DOHH2 (cell line): Measurements from ENCODE around the gene CPEB1.
A peak's percentile ranks its signal among the peaks of the same experiment; 100 is the strongest.

Source experiments
- H3F3A ChIP-seq: fragments of 200-600 bp; sonication (generic), shearing (Covaris generic); 2 replicates; pipeline ENCODE4 v1.6.0; 2016; ENCODE audit warnings: antibody characterized with exemption, mild to moderate bottlenecking; ENCODE audit not compliant: control insufficient read depth, insufficient read depth
- H3K27ac ChIP-seq: fragments of 200-600 bp; sonication (generic); 2 replicates; pipeline ENCODE4 v1.5.1; 2014; ENCODE audit warnings: low read depth, mild to moderate bottlenecking, low read length, moderate library complexity
- H3K27me3 ChIP-seq: fragments of 200-600 bp; sonication (generic); 2 replicates; pipeline ENCODE4 v1.6.1; 2014; ENCODE audit warnings: mild to moderate bottlenecking, low read length, mixed read lengths; ENCODE audit not compliant: control insufficient read depth
- H3K36me3 ChIP-seq: fragments of 200-600 bp; sonication (generic); 2 replicates; pipeline ENCODE4 v1.6.1; 2014; ENCODE audit warnings: mild to moderate bottlenecking, low read length, moderate library complexity, mixed read lengths; ENCODE audit not compliant: control insufficient read depth
- H3K4me1 ChIP-seq: fragments of 200-600 bp; sonication (generic); 2 replicates; pipeline ENCODE4 v1.6.1; 2014; ENCODE audit warnings: mild to moderate bottlenecking, low read length, mixed read lengths; ENCODE audit not compliant: control insufficient read depth
- H3K4me2 ChIP-seq: fragments of 200-600 bp; sonication (generic); 2 replicates; pipeline ENCODE4 v1.6.0; 2014; ENCODE audit warnings: mild to moderate bottlenecking, low read length, moderate library complexity
- H3K4me3 ChIP-seq: fragments of 200-600 bp; sonication (generic); 2 replicates; pipeline ENCODE4 v1.5.1; 2014; ENCODE audit warnings: mild to moderate bottlenecking, low read length, mixed read lengths
- H3K79me2 ChIP-seq: fragments of 200-600 bp; sonication (generic); 2 replicates; pipeline ENCODE4 v1.6.1; 2014; ENCODE audit warnings: mild to moderate bottlenecking, low read length, mixed read lengths; ENCODE audit not compliant: control insufficient read depth
- H3K9me2 ChIP-seq: fragments of 200-600 bp; sonication (generic); replicated peaks from 2 replicates; pipeline ENCODE4 v1.6.1; 2014; ENCODE audit warnings: mild to moderate bottlenecking, low read length, mixed read lengths; ENCODE audit not compliant: control insufficient read depth
- H3K9me3 ChIP-seq: fragments of 200-600 bp; sonication (generic); 2 replicates; pipeline ENCODE4 v1.6.1; 2014; ENCODE audit warnings: antibody characterized with exemption, low read length, mixed read lengths; ENCODE audit not compliant: control insufficient read depth, insufficient read depth
- H4K20me1 ChIP-seq: fragments of 200-600 bp; sonication (generic); 2 replicates; pipeline ENCODE4 v1.6.0; 2014; ENCODE audit warnings: low read depth, mild to moderate bottlenecking, antibody characterized with exemption, low read length, moderate library complexity; ENCODE audit not compliant: control insufficient read depth, insufficient read depth
- EZH2phosphoT487 ChIP-seq: fragments of 200-600 bp; sonication (generic); IDR thresholded peaks from 2 replicates; pipeline ENCODE4 v1.6.1; 2017; ENCODE audit warnings: borderline replicate concordance, mild to moderate bottlenecking, antibody characterized with exemption, low read length, moderate library complexity, mixed read lengths
- TF ChIP-seq, protein P1 (sequence below): fragments of 200-600 bp; sonication (generic); IDR thresholded peaks from one replicate; pipeline ENCODE4 v1.5.1; 2014; ENCODE audit warnings: antibody characterized with exemption, mild to moderate bottlenecking, low read depth, low read length; ENCODE audit not compliant: poor library complexity, severe bottlenecking

CPEB1 gene

DNA sequence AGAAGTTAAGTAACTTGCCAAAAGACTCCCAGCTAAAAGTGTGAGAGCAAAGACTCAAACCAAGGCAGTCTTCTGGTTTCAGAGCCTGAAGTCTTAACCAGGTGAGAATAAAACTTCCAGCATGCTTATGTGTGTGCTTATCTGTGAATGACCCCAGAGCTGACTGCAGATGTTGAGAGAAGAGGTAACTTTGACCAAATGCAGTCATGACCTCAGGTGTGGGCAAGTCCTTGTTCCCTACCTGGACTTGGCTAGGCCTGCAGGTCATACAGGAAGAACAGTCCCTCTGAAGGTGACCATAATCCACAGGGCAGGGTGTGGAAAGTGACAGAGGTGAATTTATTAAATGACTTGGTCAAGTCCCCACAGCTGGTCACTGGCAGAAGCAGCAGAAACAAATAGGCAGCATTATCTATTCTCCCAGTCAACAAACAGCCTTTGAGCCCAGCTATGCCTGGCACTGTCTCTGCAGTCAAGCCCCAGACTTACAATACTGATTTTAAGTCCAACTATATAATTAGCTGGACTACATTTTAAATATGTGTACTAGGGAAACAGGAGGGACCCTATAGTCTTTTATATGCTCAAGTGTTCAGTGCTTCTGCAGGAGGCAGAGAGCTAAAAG is 3.0 kb upstream of the CPEB1 start:
- Histone ChIP-seq H3K9me3 (no peaks in the 10 kb centered on the region), H3K27me3 (peaks cover 6% of the 10 kb centered on the region; the same call in 1 of the 2 replicates), H4K20me1 (no peaks in the 10 kb centered on the region), H3K4me3 (no peak overlapping the region), H3K9me2 (no peaks in the 10 kb centered on the region), H3K4me1 (no peaks in the 10 kb centered on the region), H3F3A (no peaks in the 10 kb centered on the region), H3K4me2 (no peak overlapping the region), H3K79me2 (no peaks in the 10 kb centered on the region), H3K27ac (no peak overlapping the region), H3K36me3 (no peaks in the 10 kb centered on the region)
- TF ChIP-seq, protein P1, sequence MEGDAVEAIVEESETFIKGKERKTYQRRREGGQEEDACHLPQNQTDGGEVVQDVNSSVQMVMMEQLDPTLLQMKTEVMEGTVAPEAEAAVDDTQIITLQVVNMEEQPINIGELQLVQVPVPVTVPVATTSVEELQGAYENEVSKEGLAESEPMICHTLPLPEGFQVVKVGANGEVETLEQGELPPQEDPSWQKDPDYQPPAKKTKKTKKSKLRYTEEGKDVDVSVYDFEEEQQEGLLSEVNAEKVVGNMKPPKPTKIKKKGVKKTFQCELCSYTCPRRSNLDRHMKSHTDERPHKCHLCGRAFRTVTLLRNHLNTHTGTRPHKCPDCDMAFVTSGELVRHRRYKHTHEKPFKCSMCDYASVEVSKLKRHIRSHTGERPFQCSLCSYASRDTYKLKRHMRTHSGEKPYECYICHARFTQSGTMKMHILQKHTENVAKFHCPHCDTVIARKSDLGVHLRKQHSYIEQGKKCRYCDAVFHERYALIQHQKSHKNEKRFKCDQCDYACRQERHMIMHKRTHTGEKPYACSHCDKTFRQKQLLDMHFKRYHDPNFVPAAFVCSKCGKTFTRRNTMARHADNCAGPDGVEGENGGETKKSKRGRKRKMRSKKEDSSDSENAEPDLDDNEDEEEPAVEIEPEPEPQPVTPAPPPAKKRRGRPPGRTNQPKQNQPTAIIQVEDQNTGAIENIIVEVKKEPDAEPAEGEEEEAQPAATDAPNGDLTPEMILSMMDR: no peak
- TF ChIP-seq EZH2phosphoT487: no peak

DNA sequence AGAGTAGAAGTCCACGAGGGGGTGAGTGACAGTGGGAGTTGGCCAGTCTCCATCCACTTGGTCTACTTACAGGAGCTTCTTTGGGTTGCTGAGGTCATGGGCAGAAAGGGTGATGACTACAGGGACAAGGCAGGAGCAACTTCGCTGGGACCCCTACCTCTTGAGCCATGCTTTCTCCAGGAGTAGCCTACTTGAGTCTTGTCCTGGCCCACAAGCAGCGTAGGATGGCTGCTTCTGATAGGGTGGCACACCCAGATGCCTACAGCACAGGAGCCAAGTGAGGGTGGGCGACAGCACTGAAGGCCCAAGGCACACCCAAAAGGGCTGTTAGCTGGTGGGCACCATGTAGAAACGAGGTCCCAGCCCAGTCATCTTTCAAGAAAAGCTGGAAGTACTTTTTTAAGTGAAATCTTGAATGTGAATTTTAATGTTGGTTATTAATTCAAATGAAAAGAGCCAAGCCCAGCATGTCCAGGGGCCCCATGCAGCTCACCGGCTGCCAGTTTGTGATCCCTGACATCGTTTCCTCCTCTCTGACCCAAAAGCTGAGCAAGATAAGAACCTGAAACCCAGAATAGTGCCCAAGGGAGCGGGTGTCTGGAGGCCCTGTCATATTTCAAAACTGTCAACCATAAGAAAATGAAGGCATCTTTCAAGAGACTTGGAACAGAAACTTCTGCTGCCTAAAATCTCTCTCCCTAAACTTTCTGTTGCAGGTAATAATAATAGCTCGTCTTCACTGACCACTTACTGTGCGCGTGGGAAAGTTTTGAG is 2.2 kb upstream of the CPEB1 start:
- Histone ChIP-seq H3K27me3 (peaks cover 6% of the 10 kb centered on the region; the same call in 1 of the 2 replicates), H3K4me1 (no peaks in the 10 kb centered on the region), H3K79me2 (no peaks in the 10 kb centered on the region), H3K4me3 (no peak overlapping the region), H3K9me3 (no peaks in the 10 kb centered on the region), H3F3A (no peaks in the 10 kb centered on the region), H3K27ac (no peak overlapping the region), H3K4me2 (no peak overlapping the region), H4K20me1 (no peaks in the 10 kb centered on the region), H3K36me3 (no peaks in the 10 kb centered on the region), H3K9me2 (no peaks in the 10 kb centered on the region)
- TF ChIP-seq, protein P1: no peak
- TF ChIP-seq EZH2phosphoT487: no peak

DNA sequence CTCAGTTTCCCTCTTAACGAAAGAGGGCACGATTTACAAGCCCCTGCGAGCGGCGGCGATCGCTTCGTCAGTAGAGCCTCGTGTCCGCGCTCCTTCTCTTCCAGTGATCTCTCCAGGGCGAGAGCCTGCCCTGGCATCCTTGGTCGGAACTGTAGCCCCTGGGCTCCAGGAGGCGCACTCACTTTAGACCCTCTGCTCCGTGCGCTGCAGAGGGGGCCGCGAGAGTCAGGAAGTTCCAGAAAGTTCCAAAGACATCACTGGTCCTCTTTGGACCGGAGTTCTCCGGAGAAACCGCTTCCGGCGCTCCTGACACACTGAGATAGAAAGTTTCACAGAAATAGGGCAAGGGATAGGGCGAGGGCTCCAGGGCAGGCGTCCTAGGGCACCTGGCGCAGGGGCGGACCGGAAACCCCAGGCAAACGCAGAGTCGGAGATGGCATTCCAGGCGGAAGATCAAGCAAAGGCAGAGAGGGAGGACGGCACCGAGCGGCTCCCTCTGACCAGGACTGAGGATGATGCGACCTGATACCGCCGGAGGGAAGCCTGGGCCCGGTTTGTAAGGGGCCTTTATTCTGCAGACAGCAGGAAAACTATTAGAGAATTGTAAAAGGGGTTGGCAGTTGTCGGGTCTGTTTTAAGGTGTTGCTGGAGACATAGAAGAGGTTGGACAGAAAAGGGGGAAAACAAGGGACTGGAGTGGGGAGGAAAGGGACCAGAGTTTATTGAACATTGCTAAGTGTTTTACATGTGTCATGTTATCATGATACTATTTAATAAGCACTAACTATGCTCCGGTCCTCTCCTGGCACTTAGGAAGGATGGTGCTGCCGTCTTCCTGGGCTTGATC is 1.3 kb upstream of the CPEB1 start:
- Histone ChIP-seq H3K9me3 (no peaks in the 10 kb centered on the region), H3K4me3 (peak overlapping the region; percentile 56), H3K4me2 (peak overlapping the region; percentile 45; the same call in 1 of the 2 replicates), H3K36me3 (no peaks in the 10 kb centered on the region), H3K27ac (no peak overlapping the region), H3K9me2 (no peaks in the 10 kb centered on the region), H3K27me3 (peaks cover 2% of the 10 kb centered on the region; the same call in 1 of the 2 replicates), H3F3A (no peaks in the 10 kb centered on the region), H3K4me1 (no peaks in the 10 kb centered on the region), H4K20me1 (no peaks in the 10 kb centered on the region), H3K79me2 (no peaks in the 10 kb centered on the region)
- TF ChIP-seq EZH2phosphoT487: no peak
- TF ChIP-seq, protein P1: no peak
